T-cell (primary cell): ENCODE measurements around the gene LDLRAD4. TPM values are rescaled to one million over a fixed set of nuclear protein-coding genes. Genes with fewer than 3 reads are reported as not detected.

Experiments
- ATAC-seq, 4 experiments: fragments of 200-7000 bp in 3 of 4; fragments of 150-1000 bp in 1 of 4; cut with Tn5 transposase; replicated peaks in 1 of 4; 1 replicate in 3 of 4; 2 replicates in 1 of 4; pipeline ENCODE4 v1.10.0; 2021; ENCODE audit warnings: moderate library complexity in 3 of 4, mild to moderate bottlenecking in 2 of 4, moderate number of reproducible peaks in 1 of 4
- CTCF ChIA-PET, 2 donors: fragments of 300-600 bp; sonication (Branson Sonifier 250); formaldehyde crosslinking; loops; one replicate each; lab custom pipeline; 2022; ENCODE audit warnings: antibody characterized with exemption in 2 of 2; lab: Charles Lee
- POLR2A ChIA-PET, 2 donors: fragments of 300-600 bp; sonication (Branson Sonifier 250); formaldehyde crosslinking; loops; one replicate each; lab custom pipeline; 2022; ENCODE audit warnings: antibody characterized with exemption in 2 of 2; lab: Charles Lee
- DNase-seq, 35 experiments: peaks; one replicate each; pipeline versions ENCODE4 v3.0.0 to v3.0.0-alpha.2; 2013 to 2023
- H3K27ac ChIP-seq: one replicate; pipeline ENCODE4 v1.5.1; 2013; ENCODE audit warnings: low read length
- H3K27me3 ChIP-seq, 2 experiments: replicated peaks in 1 of 2; 1 replicate in 1 of 2; 2 replicates in 1 of 2; pipeline versions ENCODE4 v1.6.1 to v1.7.0; 2013; ENCODE audit warnings: low read length in 1 of 2, mixed read lengths in 1 of 2; ENCODE audit not compliant: control insufficient read depth in 2 of 2, insufficient read depth in 2 of 2; ENCODE audit errors: extremely low read depth in 1 of 2
- H3K36me3 ChIP-seq, 2 donors: 1 replicate in 1 of 2; 2 replicates in 1 of 2; pipeline versions ENCODE4 v1.6.1 to v1.7.0; 2013; ENCODE audit warnings: low read length in 1 of 2; ENCODE audit not compliant: control insufficient read depth in 2 of 2, insufficient read depth in 1 of 2; ENCODE audit errors: extremely low read depth in 1 of 2
- H3K4me1 ChIP-seq, 2 experiments: 1 replicate in 1 of 2; 2 replicates in 1 of 2; pipeline versions ENCODE4 v1.6.1 to v1.7.0; 2013; ENCODE audit warnings: low read length in 2 of 2, mixed read lengths in 1 of 2; ENCODE audit not compliant: insufficient read depth in 2 of 2, control insufficient read depth in 1 of 2; ENCODE audit errors: extremely low read depth in 1 of 2
- H3K4me3 ChIP-seq, 2 donors: 1 replicate in 1 of 2; 2 replicates in 1 of 2; pipeline versions ENCODE4 v1.5.1 to v1.7.0; 2013; ENCODE audit warnings: mild to moderate bottlenecking in 2 of 2, low read length in 1 of 2, moderate library complexity in 1 of 2; ENCODE audit not compliant: control insufficient read depth in 1 of 2; ENCODE audit errors: extremely low read depth in 1 of 2
- H3K9me3 ChIP-seq: 2 replicates; pipeline ENCODE4 v1.7.0; 2013
- H3K27ac Mint-ChIP-seq, 2 donors: one replicate each; pipeline ENCODE4 v1.8.0; 2020 to 2021; ENCODE audit warnings: mild to moderate bottlenecking in 2 of 2, mixed read lengths in 2 of 2
- H3K27me3 Mint-ChIP-seq, 2 donors: one replicate each; pipeline ENCODE4 v1.8.0; 2021 to 2022; ENCODE audit warnings: mixed read lengths in 2 of 2
- H3K36me3 Mint-ChIP-seq: one replicate; pipeline ENCODE4 v1.8.0; 2021; ENCODE audit warnings: mixed read lengths
- H3K4me1 Mint-ChIP-seq, 3 donors: one replicate each; pipeline ENCODE4 v1.8.0; 2020 to 2022; ENCODE audit warnings: mixed read lengths in 3 of 3, mild to moderate bottlenecking in 1 of 3
- H3K4me3 Mint-ChIP-seq, 3 donors: one replicate each; pipeline ENCODE4 v1.8.0; 2020 to 2022; ENCODE audit warnings: mild to moderate bottlenecking in 3 of 3, mixed read lengths in 3 of 3, moderate library complexity in 3 of 3
- H3K9me3 Mint-ChIP-seq, 3 donors: one replicate each; pipeline ENCODE4 v1.8.0; 2020 to 2022; ENCODE audit warnings: mixed read lengths in 3 of 3
- WGBS: methylation state at CpG from one replicate; pipeline ENCODE4 v1.1.5; 2013; ENCODE audit warnings: missing lambda C conversion rate; ENCODE audit not compliant: insufficient coverage; 5-methylcytosine and 5-hydroxymethylcytosine counted together
- total RNA-seq, 35 experiments: library from RNA in 6 of 35; stranded (reverse) in 6 of 35; fragments of 120-200 nt in 1 of 35; gene quantifications; one replicate each; pipeline versions ENCODE4 v1.2.1 to v1.2.4 and lab custom pipeline; 2013 to 2026

The LDLRAD4 gene
- total RNA-seq, 5 donors from 2014 or later (not counting 1 experiment from before 2014, with no cell fraction given) = 57.6 to 80.8 (median 72.4) TPM

DNA sequence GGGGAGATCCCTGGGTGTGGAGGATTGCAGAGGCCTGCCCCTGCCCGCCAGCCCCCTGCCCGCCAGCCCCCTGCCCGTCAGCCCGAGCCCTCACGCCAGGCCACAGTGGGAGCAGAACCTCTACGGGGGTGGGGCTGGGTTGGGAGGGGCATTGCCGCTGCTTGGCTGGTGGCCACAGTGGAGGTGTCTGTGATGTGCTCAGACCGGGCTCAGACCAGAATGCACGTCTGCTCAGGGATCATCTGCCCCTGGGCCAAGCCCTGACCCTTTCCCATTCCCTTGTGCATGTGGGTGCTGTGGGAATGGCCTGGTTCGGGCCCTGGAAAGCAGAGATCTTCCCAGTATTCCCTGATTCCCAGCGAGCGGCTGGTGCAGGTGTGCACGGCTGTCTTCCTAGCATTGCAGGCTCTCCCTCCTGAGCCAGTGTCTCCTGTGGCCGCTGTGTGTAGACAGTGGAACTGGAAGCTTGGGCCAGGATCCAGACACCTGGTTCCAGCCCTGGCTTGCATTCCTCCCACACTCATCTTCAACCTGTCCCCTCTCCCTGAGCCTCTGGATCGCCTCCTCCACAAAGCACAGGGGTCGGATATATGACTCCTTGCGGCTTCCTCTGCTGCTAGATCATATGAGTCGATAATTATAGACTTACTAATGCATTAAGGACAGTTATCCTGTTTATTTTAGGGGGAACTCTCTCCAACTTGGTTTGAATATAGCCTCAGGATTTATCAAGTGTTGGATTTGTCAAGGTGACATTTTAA lies 161.6 kb downstream of the LDLRAD4 start:
- peak overlapping the region in 1 of 3 donors; percentile 90 for H3K4me3 Mint-ChIP-seq
- Histone ChIP-seq H3K9me3 (no peaks in the 10 kb centered on the region), H3K27me3 (no peaks in the 10 kb centered on the region), H3K27ac (peak overlapping the region; percentile 13), H3K4me3 (no peak overlapping the region), H3K4me1 (peaks cover 74 to 78% of the 10 kb centered on the region in 2 experiments), H3K36me3 (no peaks in the 10 kb centered on the region)
- DNase-seq = no peak
- no peaks in the 10 kb centered on the region for H3K9me3 Mint-ChIP-seq
- 100% methylated on average over 9 of the region's 18 CpGs for WGBS
- ATAC-seq = no peak
- H3K27me3 Mint-ChIP-seq = no peaks in the 10 kb centered on the region
- ChIA-PET CTCF (interaction anchor here in 1 of 2 donors (0.5 to 0.7 kb wide), 3 partner anchors 8 to 58 kb away, joined by 3 to 6 read pairs (median 3); no protein-coding TSS in a partner anchor), POLR2A (no interaction called here)
- H3K36me3 Mint-ChIP-seq = no peaks in the 10 kb centered on the region
- H3K4me1 Mint-ChIP-seq = peaks cover 91 to 97% (median 95%) of the 10 kb centered on the region in 3 donors
- peak overlapping the region; percentile 88 to 98 for H3K27ac Mint-ChIP-seq

GRCh38 chr18:13380691-13381070 lies 162.1 kb downstream of the LDLRAD4 start:
- Histone ChIP-seq H3K4me1 (peaks cover 69 to 73% of the 10 kb centered on the region in 2 experiments), H3K27ac (peak overlapping the region; percentile 13), H3K36me3 (no peaks in the 10 kb centered on the region), H3K27me3 (no peaks in the 10 kb centered on the region), H3K9me3 (no peaks in the 10 kb centered on the region), H3K4me3 (peak overlapping the region in 1 of 2 donors; percentile 11)
- ATAC-seq (no peak), DNase-seq (peak in 1 of 35 experiments; percentile 19)
- Mint-ChIP-seq H3K36me3 (no peaks in the 10 kb centered on the region), H3K27me3 (no peaks in the 10 kb centered on the region), H3K27ac (peak overlapping the region; percentile 88 to 98), H3K9me3 (no peaks in the 10 kb centered on the region), H3K4me1 (peaks cover 89 to 94% (median 93%) of the 10 kb centered on the region in 3 donors), H3K4me3 (peak overlapping the region in 1 of 3 donors; percentile 90)
- ChIA-PET POLR2A (no interaction called here), CTCF (interaction anchor here in 1 of 2 donors (0.7 kb wide), 1 partner anchor 8 kb away, joined by 3 read pairs; no protein-coding TSS in a partner anchor)
- no CpG with 5 or more reads among the region's 2 CpGs for WGBS

GRCh38 chr18:13381331-13381730 lies 162.8 kb downstream of the LDLRAD4 start:
- Histone ChIP-seq H3K27me3 (no peaks in the 10 kb centered on the region), H3K4me3 (peak overlapping the region in 1 of 2 donors; percentile 50), H3K9me3 (no peaks in the 10 kb centered on the region), H3K27ac (peak overlapping the region; percentile 99), H3K4me1 (peaks cover 64 to 66% of the 10 kb centered on the region in 2 experiments), H3K36me3 (no peaks in the 10 kb centered on the region)
- WGBS = 90% methylated on average over 4 of the region's 9 CpGs
- ChIA-PET CTCF (interaction anchor here in 1 of 2 donors (0.5 to 0.7 kb wide), 2 partner anchors 28 to 165 kb away, joined by 3 to 5 read pairs; no protein-coding TSS in a partner anchor), POLR2A (interaction anchor here in 1 of 2 donors (0.5 kb wide), 1 partner anchor 186 kb away, joined by 5 read pairs; no protein-coding TSS in a partner anchor)
- no peak for ATAC-seq
- no peaks in the 10 kb centered on the region for H3K9me3 Mint-ChIP-seq
- no peak for DNase-seq
- H3K36me3 Mint-ChIP-seq = no peaks in the 10 kb centered on the region
- peak overlapping the region; percentile 81 to 90 (median 87) for H3K4me3 Mint-ChIP-seq
- no peaks in the 10 kb centered on the region for H3K27me3 Mint-ChIP-seq
- peak overlapping the region; percentile 96 to 98 for H3K27ac Mint-ChIP-seq
- peaks cover 82 to 89% (median 88%) of the 10 kb centered on the region in 3 donors for H3K4me1 Mint-ChIP-seq

DNA sequence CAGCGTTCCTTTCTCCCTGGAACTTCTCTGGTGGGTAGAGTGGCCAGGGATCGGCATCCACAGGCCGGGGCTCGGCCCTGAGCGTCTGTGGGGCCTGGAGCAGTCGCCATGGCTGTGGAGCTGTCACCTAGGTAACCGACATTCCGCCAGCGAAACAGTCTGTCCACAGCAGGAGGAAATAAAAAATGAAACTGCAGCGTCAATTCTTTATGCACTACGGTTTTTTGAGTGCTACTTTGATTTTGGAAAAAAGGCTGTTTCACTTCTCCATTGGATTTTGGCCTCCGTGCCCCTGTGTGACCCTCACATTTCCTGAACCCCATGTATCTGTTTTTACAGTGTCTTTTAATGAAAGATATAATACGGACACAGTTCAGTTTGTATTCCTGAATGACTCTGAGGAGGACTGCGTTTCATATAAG lies 163.4 kb downstream of the LDLRAD4 start:
- 6% methylated on average over 11 of the region's 14 CpGs for WGBS
- Mint-ChIP-seq H3K27me3 (no peaks in the 10 kb centered on the region), H3K27ac (peak overlapping the region; percentile 96 to 98), H3K9me3 (no peaks in the 10 kb centered on the region), H3K4me1 (peaks cover 81 to 85% (median 84%) of the 10 kb centered on the region in 3 donors), H3K4me3 (peak overlapping the region; percentile 81 to 90 (median 87)), H3K36me3 (no peaks in the 10 kb centered on the region)
- ChIA-PET CTCF (interaction anchor here in 1 of 2 donors (0.7 kb wide), 1 partner anchor 166 kb away, joined by 3 read pairs; no protein-coding TSS in a partner anchor), POLR2A (interaction anchor here in 1 of 2 donors (1.4 kb wide), 1 partner anchor 68 kb away, joined by 3 read pairs; no protein-coding TSS in a partner anchor)
- no peaks in the 10 kb centered on the region for H3K9me3 ChIP-seq
- H3K4me1 ChIP-seq = peaks cover 60% of the 10 kb centered on the region in 2 experiments
- no peaks in the 10 kb centered on the region for H3K36me3 ChIP-seq
- no peaks in the 10 kb centered on the region for H3K27me3 ChIP-seq
- peak in 15 of 35 experiments; percentile 16 to 72 (median 41) for DNase-seq
- H3K4me3 ChIP-seq = peak overlapping the region; percentile 50 to 77
- peak; percentile 28 to 59 (median 36) for ATAC-seq
- peak overlapping the region; percentile 99 for H3K27ac ChIP-seq

- Mint-ChIP-seq H3K36me3 (no peaks in the 10 kb centered on the region), H3K4me1 (peaks cover 76 to 80% (median 79%) of the 10 kb centered on the region in 3 donors), H3K9me3 (no peaks in the 10 kb centered on the region), H3K27ac (peak overlapping the region; percentile 96 to 98), H3K27me3 (no peaks in the 10 kb centered on the region), H3K4me3 (peak overlapping the region; percentile 81 to 90 (median 87))
- ChIA-PET CTCF (no interaction called here), POLR2A (interaction anchor here in 1 of 2 donors (1.4 kb wide), 1 partner anchor 69 kb away, joined by 3 read pairs; no protein-coding TSS in a partner anchor)
- Histone ChIP-seq H3K27me3 (no peaks in the 10 kb centered on the region), H3K4me1 (peaks cover 55% of the 10 kb centered on the region in 2 experiments), H3K36me3 (peaks cover 0 to 2% of the 10 kb centered on the region in 2 donors), H3K27ac (peak overlapping the region; percentile 99), H3K9me3 (no peaks in the 10 kb centered on the region), H3K4me3 (peak overlapping the region; percentile 50 to 77)
- WGBS = no CpG with 5 or more reads among the region's 9 CpGs
- DNase-seq = peak in 14 of 35 experiments; percentile 12 to 80 (median 41)
- ATAC-seq = peak; percentile 58 to 77 (median 61)
Observed at GRCh38 chr18:13382366-13382953, 163.9 kb downstream of the LDLRAD4 start.
